GM19035 (cell line): ENCODE measurements around the gene APOA4.
A peak's percentile ranks its signal among the peaks of the same experiment; 100 is the strongest.
"Not testable (repeated sequence)": the region's sequence is repeated elsewhere in the genome, so short reads cannot be mapped to it uniquely, and the experiment has no call there.

Experiments used
- ATAC-seq: cut with Tn5 transposase; IDR thresholded peaks from one replicate; pipeline ENCODE4 v1.9.1; 2021; ENCODE audit not compliant: unreplicated experiment

Gene APOA4

GRCh38 chr11:116849060-116849459, 26.0 kb upstream of the APOA4 start:
- ATAC-seq, result no peak

GRCh38 chr11:116847612-116848011, 24.5 kb upstream of the APOA4 start:
- no peak for ATAC-seq

GRCh38 chr11:116844722-116845121, 21.6 kb upstream of the APOA4 start:
- no peak for ATAC-seq

GRCh38 chr11:116843661-116844060, 20.6 kb upstream of the APOA4 start:
- no peak for ATAC-seq

- ATAC-seq, result no peak
These were observed 19.8 kb upstream of the APOA4 start for GRCh38 chr11:116842909-116843308.

GRCh38 chr11:116842117-116842516, 19.0 kb upstream of the APOA4 start:
- no peak for ATAC-seq

- ATAC-seq, result no peak
These were observed 17.7 kb upstream of the APOA4 start for GRCh38 chr11:116840746-116841296.

- ATAC-seq, result no peak
These were observed 17.2 kb upstream of the APOA4 start for GRCh38 chr11:116840224-116840745.

- ATAC-seq, result no peak
These were observed 15.4 kb upstream of the APOA4 start for GRCh38 chr11:116838321-116839084.

GRCh38 chr11:116837231-116838091, 14.4 kb upstream of the APOA4 start, which contains the start of gene APOA1:
APOA1 (minus strand) TSS chr11:116837622; CDS start chr11:116837387, 235 bp downstream.
- no peak for ATAC-seq

- ATAC-seq, result no peak
These were observed 13.5 kb upstream of the APOA4 start for GRCh38 chr11:116836632-116836991.

GRCh38 chr11:116835791-116836631, 12.9 kb upstream of the APOA4 start:
- peak; percentile 71 for ATAC-seq

- ATAC-seq, result peak; percentile 26
These were observed 12.1 kb upstream of the APOA4 start for GRCh38 chr11:116835042-116835772.

GRCh38 chr11:116834535-116835041, 11.5 kb upstream of the APOA4 start:
- not testable (repeated sequence) for ATAC-seq

- no peak for ATAC-seq
These were observed 10.9 kb upstream of the APOA4 start for GRCh38 chr11:116833816-116834534.

- ATAC-seq, result no peak
These were observed 10.3 kb upstream of the APOA4 start for GRCh38 chr11:116833491-116833815.

- ATAC-seq, result no peak
These were observed 9.5 kb upstream of the APOA4 start for GRCh38 chr11:116832350-116833290.

- ATAC-seq, result no peak
These were observed 8.8 kb upstream of the APOA4 start for GRCh38 chr11:116831790-116832349.
